DND-41 (cell line): ENCODE data around the gene FBXW7.

Source experiments
- CTCF ChIP-seq: IDR thresholded peaks from 2 replicates; pipeline ENCODE4 v1.5.1; 2012; ENCODE audit warnings: borderline replicate concordance, low read length, moderate library complexity, mild to moderate bottlenecking; ENCODE audit not compliant: poor library complexity, severe bottlenecking; ENCODE audit errors: extremely low read depth
- EZH2 ChIP-seq: IDR thresholded peaks from 3 replicates; pipeline ENCODE4 v1.6.1; 2012; ENCODE audit warnings: borderline replicate concordance, low read depth, mild to moderate bottlenecking, moderate library complexity, low read length, inconsistent platforms; ENCODE audit not compliant: severe bottlenecking

GRCh38 chr4:152380919-152381318 lies 155.0 kb downstream of the FBXW7 start:
- TF ChIP-seq CTCF (no peak), EZH2 (no peak)
